Measurements from ENCODE around the gene GPR157. TPM values are rescaled to one million over a fixed set of nuclear protein-coding genes. Genes with fewer than 3 reads are reported as not detected.

The GPR157 gene
- total and polyA plus RNA-seq, 2 of the 13 experiments (the other 11 are each of a cell fraction or from before 2014, with no cell fraction given): 10.1 to 19.2 TPM

- TF ChIP-seq ZNF549 (CRISPR knock-in tag; IDR thresholded peaks at IDR 0.05) (no peak), TRIM22 (IDR thresholded peaks at IDR 0.05) (no peak), TMF1 (CRISPR knock-in tag; IDR thresholded peaks at IDR 0.05; ENCODE audit: low read depth) (no peak), ZNF629 (CRISPR knock-in tag; conservative IDR thresholded peaks at IDR 0.05) (no peak), FUBP1 (CRISPR knock-in tag; IDR thresholded peaks at IDR 0.05; ENCODE audit: borderline replicate concordance) (no peak), ZNF780A (CRISPR knock-in tag; IDR thresholded peaks at IDR 0.05) (no peak), SPEN (CRISPR knock-in tag; IDR thresholded peaks at IDR 0.05; ENCODE audit: low read depth) (0 out of 2 replicates have a peak, but pooled peaks have one; percentile 41), THRA (CRISPR knock-in tag; IDR thresholded peaks at IDR 0.05; ENCODE audit: borderline replicate concordance) (peak; percentile 48; the same call in 1 of the 2 replicates), PAF1 (CRISPR knock-in tag; IDR thresholded peaks at IDR 0.05) (no peak), HMGA1 (CRISPR knock-in tag; conservative IDR thresholded peaks at IDR 0.05) (no peak), MAZ (IDR thresholded peaks at IDR 0.05; ENCODE audit: borderline replicate concordance, low read depth, low read length) (no peak), MAZ (CRISPR knock-in tag; IDR thresholded peaks at IDR 0.05; ENCODE audit: low read depth) (0 out of 2 replicates have a peak, but pooled peaks have one; percentile 20), XBP1 (CRISPR knock-in tag; IDR thresholded peaks at IDR 0.05) (no peak), ZNF614 (CRISPR knock-in tag; IDR thresholded peaks at IDR 0.05; ENCODE audit: borderline replicate concordance) (0 out of 2 replicates have a peak, but pooled peaks have one; percentile 25), SMARCC2 (IDR thresholded peaks at IDR 0.05) (no peak), ARID3A (IDR thresholded peaks at IDR 0.05; ENCODE audit: low read depth, low read length) (peak; percentile 54; the same call in 1 of the 2 replicates), ZNF567 (CRISPR knock-in tag; IDR thresholded peaks at IDR 0.05; ENCODE audit: borderline replicate concordance) (no peak)
- TF ChIP-seq, protein P1, sequence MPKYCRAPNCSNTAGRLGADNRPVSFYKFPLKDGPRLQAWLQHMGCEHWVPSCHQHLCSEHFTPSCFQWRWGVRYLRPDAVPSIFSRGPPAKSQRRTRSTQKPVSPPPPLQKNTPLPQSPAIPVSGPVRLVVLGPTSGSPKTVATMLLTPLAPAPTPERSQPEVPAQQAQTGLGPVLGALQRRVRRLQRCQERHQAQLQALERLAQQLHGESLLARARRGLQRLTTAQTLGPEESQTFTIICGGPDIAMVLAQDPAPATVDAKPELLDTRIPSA (CRISPR knock-in tag; IDR thresholded peaks at IDR 0.05; ENCODE audit: borderline replicate concordance): no peak
- TF ChIP-seq, protein P2, sequence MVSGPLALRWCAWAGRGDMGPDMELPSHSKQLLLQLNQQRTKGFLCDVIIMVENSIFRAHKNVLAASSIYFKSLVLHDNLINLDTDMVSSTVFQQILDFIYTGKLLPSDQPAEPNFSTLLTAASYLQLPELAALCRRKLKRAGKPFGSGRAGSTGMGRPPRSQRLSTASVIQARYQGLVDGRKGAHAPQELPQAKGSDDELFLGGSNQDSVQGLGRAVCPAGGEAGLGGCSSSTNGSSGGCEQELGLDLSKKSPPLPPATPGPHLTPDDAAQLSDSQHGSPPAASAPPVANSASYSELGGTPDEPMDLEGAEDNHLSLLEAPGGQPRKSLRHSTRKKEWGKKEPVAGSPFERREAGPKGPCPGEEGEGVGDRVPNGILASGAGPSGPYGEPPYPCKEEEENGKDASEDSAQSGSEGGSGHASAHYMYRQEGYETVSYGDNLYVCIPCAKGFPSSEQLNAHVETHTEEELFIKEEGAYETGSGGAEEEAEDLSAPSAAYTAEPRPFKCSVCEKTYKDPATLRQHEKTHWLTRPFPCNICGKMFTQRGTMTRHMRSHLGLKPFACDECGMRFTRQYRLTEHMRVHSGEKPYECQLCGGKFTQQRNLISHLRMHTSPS (CRISPR knock-in tag; IDR thresholded peaks at IDR 0.05; ENCODE audit: low read depth): no peak
- TF ChIP-seq, protein P3, sequence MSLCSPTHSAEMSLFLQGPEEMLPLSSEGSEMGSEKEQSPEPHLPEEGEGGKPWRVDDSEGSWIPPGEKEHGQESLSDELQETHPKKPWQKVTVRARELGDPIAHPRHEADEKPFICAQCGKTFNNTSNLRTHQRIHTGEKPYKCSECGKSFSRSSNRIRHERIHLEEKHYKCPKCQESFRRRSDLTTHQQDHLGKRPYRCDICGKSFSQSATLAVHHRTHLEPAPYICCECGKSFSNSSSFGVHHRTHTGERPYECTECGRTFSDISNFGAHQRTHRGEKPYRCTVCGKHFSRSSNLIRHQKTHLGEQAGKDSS (CRISPR knock-in tag; IDR thresholded peaks at IDR 0.05; ENCODE audit: borderline replicate concordance, low read depth): no peak
These were observed 28.3 kb downstream of the GPR157 start (continued) for GRCh38 chr1:9100471-9101043.

All from HepG2 (cell line).